Right lobe of liver (tissue), 4 donors: ENCODE data around the gene PNPLA7.

Source experiments
- POLR2A ChIP-seq: fragments of 450-650 bp; IDR thresholded peaks from one replicate; pipeline ENCODE4 v1.6.1; 2017; ENCODE audit warnings: antibody characterized with exemption, mild to moderate bottlenecking
- TF ChIP-seq, protein P1 (sequence below), 4 donors: fragments of 200-600 bp in 3 of 4; fragments of 450-650 bp in 1 of 4; IDR thresholded peaks; one replicate each; pipeline versions ENCODE4 v1.5.1 to v1.8.0; 2016 to 2022; ENCODE audit warnings: antibody characterized with exemption in 4 of 4, mild to moderate bottlenecking in 2 of 4
- donor health status: DM: no; HTN: no; CAD: no.
- donor health status: DM: no; HTN: no; CAD: no.
- donor health status: DM: no; HTN: yes; CAD: no.

DNA sequence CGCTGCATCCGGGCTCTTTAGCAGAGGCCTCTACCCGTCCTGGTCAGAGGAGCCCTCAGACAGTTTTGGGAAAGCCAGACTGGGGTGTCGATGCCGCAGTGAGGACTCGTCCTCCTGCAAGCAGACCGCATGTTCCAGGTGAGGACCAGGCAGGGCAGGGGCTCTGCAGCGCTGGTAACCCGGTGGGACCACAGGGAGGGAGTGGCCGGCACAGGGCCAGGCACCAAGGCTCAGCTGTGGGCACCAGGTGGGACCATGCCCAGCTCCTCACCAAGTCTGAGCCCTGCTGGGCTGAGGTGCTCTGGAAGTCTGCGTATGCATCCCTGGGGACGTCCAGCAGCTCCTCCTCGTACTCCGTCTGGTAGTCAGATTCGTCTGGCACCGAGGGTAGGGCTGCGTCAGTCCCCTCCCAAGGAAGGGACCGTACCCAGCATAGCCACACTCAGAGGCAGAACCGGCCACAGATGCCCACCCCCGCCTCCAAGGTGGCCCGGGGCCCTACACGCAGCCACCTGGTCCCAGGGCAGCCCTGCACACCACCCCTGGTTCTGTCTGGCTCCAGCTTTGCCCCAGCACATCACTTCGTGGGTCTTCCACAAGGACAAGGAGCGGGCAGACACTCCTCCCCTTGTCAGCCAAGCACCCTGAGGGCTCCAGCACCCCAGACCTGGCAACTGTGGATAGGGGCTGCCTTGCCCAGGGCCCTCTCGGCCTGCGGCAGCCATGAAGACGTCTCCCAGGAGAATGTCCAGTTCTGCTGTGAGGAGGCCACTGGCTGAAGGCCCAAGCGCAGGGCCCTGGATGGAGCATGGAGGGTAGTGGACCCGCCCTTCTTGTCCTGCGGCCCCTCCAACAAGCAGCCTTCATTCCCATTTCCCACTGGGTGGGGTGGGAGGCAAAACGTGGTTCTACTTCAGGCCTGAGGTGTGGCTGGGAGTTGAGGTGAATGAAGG is 89.6 kb downstream of the PNPLA7 start:
- TF ChIP-seq, protein P1, sequence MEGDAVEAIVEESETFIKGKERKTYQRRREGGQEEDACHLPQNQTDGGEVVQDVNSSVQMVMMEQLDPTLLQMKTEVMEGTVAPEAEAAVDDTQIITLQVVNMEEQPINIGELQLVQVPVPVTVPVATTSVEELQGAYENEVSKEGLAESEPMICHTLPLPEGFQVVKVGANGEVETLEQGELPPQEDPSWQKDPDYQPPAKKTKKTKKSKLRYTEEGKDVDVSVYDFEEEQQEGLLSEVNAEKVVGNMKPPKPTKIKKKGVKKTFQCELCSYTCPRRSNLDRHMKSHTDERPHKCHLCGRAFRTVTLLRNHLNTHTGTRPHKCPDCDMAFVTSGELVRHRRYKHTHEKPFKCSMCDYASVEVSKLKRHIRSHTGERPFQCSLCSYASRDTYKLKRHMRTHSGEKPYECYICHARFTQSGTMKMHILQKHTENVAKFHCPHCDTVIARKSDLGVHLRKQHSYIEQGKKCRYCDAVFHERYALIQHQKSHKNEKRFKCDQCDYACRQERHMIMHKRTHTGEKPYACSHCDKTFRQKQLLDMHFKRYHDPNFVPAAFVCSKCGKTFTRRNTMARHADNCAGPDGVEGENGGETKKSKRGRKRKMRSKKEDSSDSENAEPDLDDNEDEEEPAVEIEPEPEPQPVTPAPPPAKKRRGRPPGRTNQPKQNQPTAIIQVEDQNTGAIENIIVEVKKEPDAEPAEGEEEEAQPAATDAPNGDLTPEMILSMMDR (IDR thresholded peaks at IDR 0.05) = no peak
- TF ChIP-seq POLR2A = no peak
